Activated naive CD4-positive, alpha-beta T cell treated with anti-CD3 and anti-CD28 coated beads, Interleukin-2, amount 10 ng/mL, durations not matched to agents 5 hours and 36 hours (primary cell): ENCODE results near the gene SECISBP2. TPM values are rescaled to one million over a fixed set of nuclear protein-coding genes. Genes with fewer than 3 reads are reported as not detected.

Experiments
- microRNA-seq: library from miRNA; unstranded; fragments of <30 nt; microRNA quantifications from one replicate; pipeline ENCODE4 v1.2.0, GENCODE V29; 2022; ENCODE audit warnings: borderline microRNAs expressed, borderline replicate concordance
- total RNA-seq, 2 experiments: library from RNA; stranded (reverse); gene quantifications; one replicate each; pipeline ENCODE4 v1.2.3, GENCODE V29; 2021

Gene SECISBP2
- 10 to 100 TPM; 43.2 to 46.5 TPM for total RNA-seq

GRCh38 chr9:89318123-89319014, at the start of gene SECISBP2:
Gene SECISBP2, plus strand, starts transcription at chr9:89318500. Its CDS starts 77 bp downstream, at chr9:89318577.

GRCh38 chr9:89310475-89311345, 7.6 kb upstream of the SECISBP2 start, which contains the start of gene CKS2:
Gene CKS2, plus strand, starts transcription at chr9:89311195. Its CDS starts 98 bp downstream, at chr9:89311293.

Small RNA genes within 50 kb of the gene (microRNA-seq; reads per million reads assigned to microRNA genes)
- not detected for gene MIR3153

Other genes starting within 250 kb of the SECISBP2 start
- gene SHC3, start 139.7 kb upstream of the SECISBP2 start, total RNA-seq = not detected
- 100 to 1,000 TPM; 115 to 118 TPM for gene CKS2, start 7.3 kb upstream of the SECISBP2 start, total RNA-seq
- 100 to 1,000 TPM; 265 to 285 TPM for gene SEMA4D, start 179.6 kb downstream of the SECISBP2 start, total RNA-seq